Panc1 (cell line): Measurements from ENCODE around the gene GJB2. TPM values are rescaled to one million over a fixed set of nuclear protein-coding genes. Genes with fewer than 3 reads are reported as not detected.

Experiments used
- ATAC-seq: fragments of 200-7000 bp; cut with Tn5 transposase; 2 replicates; pipeline ENCODE4 v1.9.1; 2020; ENCODE audit warnings: mild to moderate bottlenecking, moderate library complexity
- BruUV-seq: library from RNA; stranded (reverse); fragments of 400-500 nt; replicated peaks from 2 replicates; lab custom pipeline; 2021; lab: Mats Ljungman, UMichigan
- CTCF ChIA-PET: fragments of 300-600 bp; sonication (Branson Sonifier 250); formaldehyde crosslinking; loops from one replicate; lab custom pipeline; 2022; ENCODE audit warnings: antibody characterized with exemption; lab: Charles Lee
- POLR2A ChIA-PET: fragments of 300-600 bp; sonication (Branson Sonifier 250); formaldehyde crosslinking; loops from one replicate; lab custom pipeline; 2022; ENCODE audit warnings: antibody characterized with exemption; lab: Charles Lee
- DNase-seq: peaks from one replicate; pipeline ENCODE4 v3.0.0-alpha.2; 2010; ENCODE audit warnings: low read depth, low spot score
- H3K27ac ChIP-seq: 2 replicates; pipeline ENCODE4 v1.5.1; 2011; ENCODE audit warnings: mild to moderate bottlenecking, low read length, inconsistent platforms
- H3K27me3 ChIP-seq: fragments of 200-500 bp; sonication (Bioruptor generic); 2 replicates; pipeline ENCODE4 v1.6.0; 2014; ENCODE audit warnings: low read length, inconsistent platforms; ENCODE audit not compliant: control insufficient read depth, insufficient read depth
- H3K36me3 ChIP-seq: fragments of 200-500 bp; sonication (Bioruptor generic); 2 replicates; pipeline ENCODE4 v1.5.1; 2014; ENCODE audit warnings: inconsistent platforms, mild to moderate bottlenecking, low read length, moderate library complexity; ENCODE audit not compliant: control insufficient read depth, insufficient read depth
- H3K4me1 ChIP-seq: 2 replicates; pipeline ENCODE4 v1.5.1; 2011; ENCODE audit warnings: inconsistent platforms, mild to moderate bottlenecking, low read length, moderate library complexity; ENCODE audit not compliant: control insufficient read depth, insufficient read depth
- H3K4me3 ChIP-seq, 2 experiments: 2 replicates each; pipeline ENCODE4 v1.5.1; 2011 to 2012; ENCODE audit warnings: low read depth in 2 of 2, low read length in 2 of 2, mild to moderate bottlenecking in 2 of 2, inconsistent platforms in 1 of 2, moderate library complexity in 1 of 2
- H3K9me3 ChIP-seq: fragments of 200-500 bp; sonication (Bioruptor generic); 2 replicates; pipeline ENCODE4 v1.5.1; 2014; ENCODE audit warnings: low read depth, mild to moderate bottlenecking, inconsistent platforms, low read length, moderate library complexity; ENCODE audit not compliant: control insufficient read depth, insufficient read depth
- CTCF ChIP-seq: fragments of 450-650 bp; IDR thresholded peaks from 2 replicates; pipeline ENCODE4 v1.5.1; 2017; ENCODE audit warnings: mild to moderate bottlenecking
- POLR2AphosphoS5 ChIP-seq: IDR thresholded peaks from 2 replicates; pipeline ENCODE4 v1.6.1; 2012; ENCODE audit warnings: mild to moderate bottlenecking, low read depth, low read length, moderate library complexity
- REST ChIP-seq, 2 experiments: IDR thresholded peaks; 2 replicates each; pipeline ENCODE4 v1.6.1; 2011 to 2012; ENCODE audit warnings: low read depth in 2 of 2, control low read depth in 1 of 2, low read length in 1 of 2, mild to moderate bottlenecking in 1 of 2, moderate library complexity in 1 of 2; ENCODE audit not compliant: insufficient read depth in 1 of 2
- SIN3A ChIP-seq: IDR thresholded peaks from 2 replicates; pipeline ENCODE4 v1.6.1; 2012; ENCODE audit warnings: low read depth, mild to moderate bottlenecking, low read length, moderate library complexity, borderline replicate concordance; ENCODE audit not compliant: insufficient read depth
- TCF7L2 ChIP-seq: IDR thresholded peaks from 2 replicates; pipeline ENCODE4 v1.6.1; 2011; ENCODE audit warnings: mild to moderate bottlenecking, low read depth, low read length, inconsistent platforms
- in situ Hi-C: cut with HindIII; loops from 2 replicates; pipeline ENCODE4 v1.10.0; 2016; ENCODE audit warnings: low sequenced_read_pairs, low pct_unique_long_range_greater_than_20kb
- intact Hi-C: fragments of 100-400 bp; cut with micrococcal nuclease; formaldehyde crosslinking; loops from one replicate; pipeline ENCODE4 v1.10.0; 2022; ENCODE audit not compliant: unreplicated experiment
- total RNA-seq: library from RNA; stranded (reverse); gene quantifications from one replicate; pipeline ENCODE4 v1.2.1, GENCODE V29; 2021; ENCODE audit not compliant: unreplicated experiment

The GJB2 gene
- total RNA-seq, 1 experiment from 2014 or later, result 54.2 TPM

- TF ChIP-seq POLR2AphosphoS5, result no peak
- TF ChIP-seq REST (IDR thresholded peaks at IDR 0.05; ENCODE audit: insufficient read depth in 1 of 2, low read depth in 2 of 2, low read length in 1 of 2), result no peak
- TF ChIP-seq TCF7L2, result no peak
- no peak for TF ChIP-seq CTCF
- TF ChIP-seq SIN3A, result no peak
- ATAC-seq (no peak), DNase-seq (no peak)
- H3K27ac ChIP-seq, result no peak overlapping the region
- intact Hi-C loops, result no loop called here
- POLR2A ChIA-PET, result no interaction called here
- H3K4me1 ChIP-seq, result no peaks in the 10 kb centered on the region
- H3K4me3 ChIP-seq, result no peak overlapping the region
- H3K36me3 ChIP-seq, result no peaks in the 10 kb centered on the region
- no peaks in the 10 kb centered on the region for H3K27me3 ChIP-seq
- CTCF ChIA-PET, result no interaction called here
- no peaks in the 10 kb centered on the region for H3K9me3 ChIP-seq
- BruUV-seq, result no TSS peak
- in situ Hi-C loops, result no loop called here
Measured at GRCh38 chr13:20222553-20222952, 29.8 kb upstream of the GJB2 start.

- intact Hi-C loops (no loop called here), in situ Hi-C loops (no loop called here)
- no peaks in the 10 kb centered on the region for H3K9me3 ChIP-seq
- ATAC-seq (no peak), DNase-seq (no peak)
- H3K27ac ChIP-seq, result no peak overlapping the region
- BruUV-seq, result no TSS peak
- H3K4me1 ChIP-seq, result no peaks in the 10 kb centered on the region
- no peaks in the 10 kb centered on the region for H3K27me3 ChIP-seq
- TF ChIP-seq TCF7L2 (no peak), REST (IDR thresholded peaks at IDR 0.05; ENCODE audit: insufficient read depth in 1 of 2, low read depth in 2 of 2, low read length in 1 of 2) (no peak), CTCF (no peak), POLR2AphosphoS5 (no peak), SIN3A (no peak)
- ChIA-PET POLR2A (no interaction called here), CTCF (no interaction called here)
- H3K36me3 ChIP-seq, result no peaks in the 10 kb centered on the region
- H3K4me3 ChIP-seq, result no peak overlapping the region
Measured at GRCh38 chr13:20221772-20222171, 29.0 kb upstream of the GJB2 start.
